HG03521 (cell line): ENCODE data around the gene SLC25A28.

Experiments used
- ATAC-seq: cut with Tn5 transposase; IDR thresholded peaks from one replicate; pipeline ENCODE4 v1.9.1; 2021; ENCODE audit warnings: mild to moderate bottlenecking, moderate library complexity; ENCODE audit not compliant: unreplicated experiment

Gene SLC25A28

GRCh38 chr10:99593312-99593711 lies 26.9 kb downstream of the SLC25A28 start:
- ATAC-seq = no peak

- ATAC-seq = no peak
These were observed 29.4 kb downstream of the SLC25A28 start for GRCh38 chr10:99590799-99591198.

- ATAC-seq = no peak
These were observed 36.6 kb downstream of the SLC25A28 start for GRCh38 chr10:99583687-99584086.

GRCh38 chr10:99582255-99582770 lies 37.9 kb downstream of the SLC25A28 start:
- no peak for ATAC-seq

GRCh38 chr10:99579971-99580370 lies 40.3 kb downstream of the SLC25A28 start:
- no peak for ATAC-seq

- no peak for ATAC-seq
These were observed 46.4 kb downstream of the SLC25A28 start for GRCh38 chr10:99573790-99574189.

GRCh38 chr10:99571816-99572215 lies 48.4 kb downstream of the SLC25A28 start:
- no peak for ATAC-seq

GRCh38 chr10:99569961-99570360 lies 50.3 kb downstream of the SLC25A28 start:
- no peak for ATAC-seq

- no peak for ATAC-seq
These were observed 50.8 kb downstream of the SLC25A28 start for GRCh38 chr10:99569253-99569939.

GRCh38 chr10:99565166-99565565 lies 55.1 kb downstream of the SLC25A28 start:
- no peak for ATAC-seq

- no peak for ATAC-seq
These were observed 55.9 kb downstream of the SLC25A28 start for GRCh38 chr10:99564361-99564760.

- ATAC-seq = no peak
These were observed 57.6 kb downstream of the SLC25A28 start for GRCh38 chr10:99562631-99563030.
